ENCODE results near the gene ADARB1.

DNA sequence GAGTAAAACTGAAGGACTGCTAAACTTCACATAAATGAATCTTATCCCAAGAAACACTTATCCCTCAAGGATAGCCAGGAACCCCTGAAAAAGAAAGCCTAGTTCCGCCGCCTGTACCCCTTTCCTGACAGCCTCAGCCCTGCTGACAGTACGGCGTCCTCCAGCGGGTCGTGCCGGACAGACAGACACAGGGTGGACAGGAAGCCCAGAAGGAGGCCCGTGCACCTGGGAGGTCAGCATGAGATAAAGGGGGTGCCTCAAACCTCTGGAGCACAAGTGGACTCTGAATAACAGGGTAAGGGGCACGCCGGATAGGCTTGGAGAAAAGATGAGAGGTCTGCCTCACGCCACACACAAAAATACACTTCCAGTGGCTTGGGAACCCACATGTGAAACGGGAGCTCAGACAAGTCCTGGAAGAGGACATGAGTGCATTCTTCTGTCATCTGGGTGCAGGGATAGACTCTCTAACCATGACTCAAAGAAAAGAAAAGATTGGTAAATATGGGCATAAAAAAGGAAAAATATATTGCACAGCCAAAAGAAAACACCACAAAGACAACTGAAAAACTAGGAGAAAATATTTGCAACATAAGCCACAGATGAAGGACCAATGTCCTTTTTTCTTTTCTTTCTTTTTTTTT is 17.3 kb upstream of the ADARB1 start:
- TF ChIP-seq LEF1 (IDR thresholded peaks at IDR 0.05; ENCODE audit: borderline replicate concordance) (no peak), FOXK2 (IDR thresholded peaks at IDR 0.05) (no peak), FOXM1 (IDR thresholded peaks at IDR 0.05; ENCODE audit: borderline replicate concordance) (no peak), FOXA1 (IDR thresholded peaks at IDR 0.05) (no peak), ARNT (IDR thresholded peaks at IDR 0.05) (no peak), ELF4 (IDR thresholded peaks at IDR 0.05) (no peak), TARDBP (IDR thresholded peaks at IDR 0.05) (no peak), SP1 (IDR thresholded peaks at IDR 0.05) (no peak), SUZ12 (IDR thresholded peaks at IDR 0.05) (no peak), BHLHE40 (IDR thresholded peaks at IDR 0.05; ENCODE audit: borderline replicate concordance) (no peak), HDGF (IDR thresholded peaks at IDR 0.05; ENCODE audit: borderline replicate concordance) (no peak), L3MBTL2 (conservative IDR thresholded peaks at IDR 0.05) (no peak)

Measured in HEK293T (cell line).